OCI-LY3 (cell line): Measurements from ENCODE around the gene DMWD.

Experiments
- H2AFZ ChIP-seq: fragments of 200-600, 300-600 bp; shearing (Covaris generic); 2 replicates; pipeline ENCODE4 v1.6.0; 2014; ENCODE audit warnings: antibody characterized with exemption, low read depth, low read length
- H3K27ac ChIP-seq: fragments of 200-600, 300-600 bp; sonication (generic); 2 replicates; pipeline ENCODE4 v1.5.1; 2014; ENCODE audit warnings: mild to moderate bottlenecking, low read length, moderate library complexity, mixed read lengths
- H3K27me3 ChIP-seq: fragments of 200-600, 300-600 bp; sonication (generic); 2 replicates; pipeline ENCODE4 v1.6.1; 2014; ENCODE audit warnings: low read depth, low read length, mixed read lengths
- H3K36me3 ChIP-seq: fragments of 200-600, 300-600 bp; sonication (generic); replicated peaks from 2 replicates; pipeline ENCODE3; 2014; ENCODE audit warnings: low read depth, low read length, mixed read lengths
- H3K4me1 ChIP-seq: fragments of 300-600, 200-600 bp; sonication (generic); 2 replicates; pipeline ENCODE4 v1.6.1; 2014; ENCODE audit warnings: low read length, mixed read lengths
- H3K4me2 ChIP-seq: fragments of 200-600, 300-600 bp; sonication (generic); 2 replicates; pipeline ENCODE4 v1.6.1; 2014; ENCODE audit warnings: low read length, mixed read lengths
- H3K4me3 ChIP-seq: fragments of 300-600, 200-600 bp; sonication (generic); 2 replicates; pipeline ENCODE4 v1.5.1; 2014; ENCODE audit warnings: antibody characterized with exemption, mild to moderate bottlenecking, low read length, moderate library complexity
- H3K79me2 ChIP-seq: fragments of 300-600, 200-600 bp; shearing (Covaris generic); 2 replicates; pipeline ENCODE4 v1.6.1; 2014; ENCODE audit warnings: mild to moderate bottlenecking, low read length, mixed read lengths
- H3K9ac ChIP-seq: fragments of 300-600, 200-600 bp; shearing (Covaris generic); 2 replicates; pipeline ENCODE4 v1.6.0; 2014; ENCODE audit warnings: mild to moderate bottlenecking, low read length, moderate library complexity
- H3K9me3 ChIP-seq: fragments of 200-600, 300-600 bp; shearing (Covaris generic); 2 replicates; pipeline ENCODE4 v1.6.1; 2014; ENCODE audit warnings: low read length, mixed read lengths; ENCODE audit not compliant: insufficient read depth
- H4K20me1 ChIP-seq: fragments of 200-600, 300-600 bp; sonication (generic); 2 replicates; pipeline ENCODE4 v1.6.1; 2016; ENCODE audit warnings: low read length, mixed read lengths; ENCODE audit not compliant: insufficient read depth
- CTCF ChIP-seq: fragments of 200-600, 300-600 bp; sonication (generic); IDR thresholded peaks from 2 replicates; pipeline ENCODE4 v1.5.1; 2014; ENCODE audit warnings: antibody characterized with exemption, low read length, low read depth
- EZH2phosphoT487 ChIP-seq: fragments of 200-600 bp; shearing (Covaris generic); IDR thresholded peaks from 2 replicates; pipeline ENCODE4 v1.6.1; 2018; ENCODE audit warnings: antibody characterized with exemption, mixed run types, low read depth

The DMWD gene

GRCh38 chr19:45771311-45771933 is 21.2 kb downstream of the DMWD start:
- H3K79me2 ChIP-seq: no peaks in the 10 kb centered on the region
- no peaks in the 10 kb centered on the region for H3K27me3 ChIP-seq
- no peaks in the 10 kb centered on the region for H3K9me3 ChIP-seq
- H3K4me3 ChIP-seq: no peak overlapping the region
- H4K20me1 ChIP-seq: no peaks in the 10 kb centered on the region
- no peak overlapping the region for H2AFZ ChIP-seq
- no peak overlapping the region for H3K9ac ChIP-seq
- TF ChIP-seq EZH2phosphoT487 (no peak), CTCF (no peak)
- H3K4me2 ChIP-seq: no peak overlapping the region
- peaks cover 4% of the 10 kb centered on the region; the same call in 1 of the 2 replicates for H3K4me1 ChIP-seq
- H3K36me3 ChIP-seq: no peaks in the 10 kb centered on the region
- no peak overlapping the region for H3K27ac ChIP-seq

GRCh38 chr19:45770192-45771101 is 22.2 kb downstream of the DMWD start:
- Histone ChIP-seq H3K4me3 (peak overlapping the region; percentile 75), H3K79me2 (no peaks in the 10 kb centered on the region), H3K4me2 (peak overlapping the region; percentile 85), H3K27ac (peak overlapping the region; percentile 51), H2AFZ (no peak overlapping the region; the same call in 1 of the 2 replicates), H3K9ac (peak overlapping the region; percentile 48), H3K27me3 (no peaks in the 10 kb centered on the region), H3K4me1 (peaks cover 4% of the 10 kb centered on the region; the same call in 1 of the 2 replicates), H3K36me3 (no peaks in the 10 kb centered on the region), H3K9me3 (no peaks in the 10 kb centered on the region), H4K20me1 (no peaks in the 10 kb centered on the region)
- no peak for TF ChIP-seq EZH2phosphoT487
- TF ChIP-seq CTCF: peak; percentile 93

- peak overlapping the region; percentile 85 for H3K4me2 ChIP-seq
- no peak for TF ChIP-seq CTCF
- TF ChIP-seq EZH2phosphoT487: no peak
- peaks cover 4% of the 10 kb centered on the region; the same call in 1 of the 2 replicates for H3K4me1 ChIP-seq
- peak overlapping the region; percentile 48 for H3K9ac ChIP-seq
- H3K27me3 ChIP-seq: no peaks in the 10 kb centered on the region
- H4K20me1 ChIP-seq: no peaks in the 10 kb centered on the region
- no peaks in the 10 kb centered on the region for H3K79me2 ChIP-seq
- H3K36me3 ChIP-seq: no peaks in the 10 kb centered on the region
- H2AFZ ChIP-seq: no peak overlapping the region
- peak overlapping the region; percentile 75 for H3K4me3 ChIP-seq
- H3K9me3 ChIP-seq: no peaks in the 10 kb centered on the region
- peak overlapping the region; percentile 51 for H3K27ac ChIP-seq
Measured at GRCh38 chr19:45769821-45770191, 22.8 kb downstream of the DMWD start.
